ENCODE measurements around the gene QPCT.

Gene QPCT

DNA sequence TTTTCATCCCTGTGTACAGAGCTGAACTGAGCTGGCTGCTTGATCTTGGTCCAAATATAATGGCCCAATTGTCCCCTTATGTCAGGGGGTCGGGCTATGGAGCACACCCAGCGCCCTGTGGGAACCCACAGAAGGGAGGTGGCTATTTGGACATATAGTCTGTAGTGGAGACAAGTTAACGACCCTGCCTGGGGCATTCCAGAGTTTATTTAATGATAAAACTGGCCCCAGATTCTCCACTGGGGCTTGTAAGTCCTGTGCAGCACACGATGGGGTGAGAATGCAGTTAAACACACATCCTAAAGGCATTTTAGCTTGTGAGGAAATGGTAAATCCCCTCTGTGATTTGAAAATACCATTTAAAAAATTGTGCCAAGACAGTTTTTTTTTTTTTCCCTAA lies 72.9 kb downstream of the QPCT start:
- H3K27ac ChIP-seq (ENCODE audit: low read length), result no peak overlapping the region
- no peaks in the 10 kb centered on the region for H3K27me3 ChIP-seq (ENCODE audit: low read depth, low read length)
- H3K36me3 ChIP-seq (ENCODE audit: control insufficient read depth in 1 of 2, insufficient read depth in 2 of 2, low read length in 2 of 2), result no peaks in the 10 kb centered on the region
- no peaks in the 10 kb centered on the region for H3K9me3 ChIP-seq (ENCODE audit: control insufficient read depth in 1 of 2, low read length in 2 of 2)
- no peak overlapping the region for H3K4me3 ChIP-seq (ENCODE audit: low read depth in 1 of 2, low read length in 2 of 2)
- H3K4me1 ChIP-seq (ENCODE audit: control insufficient read depth in 1 of 2, insufficient read depth in 2 of 2, low read length in 2 of 2), result peaks cover 0 to 9% of the 10 kb centered on the region in 2 donors

- Histone ChIP-seq H3K4me3 (ENCODE audit: low read depth in 1 of 2, low read length in 2 of 2) (no peak overlapping the region), H3K36me3 (ENCODE audit: control insufficient read depth in 1 of 2, insufficient read depth in 2 of 2, low read length in 2 of 2) (no peaks in the 10 kb centered on the region), H3K27me3 (ENCODE audit: low read depth, low read length) (no peaks in the 10 kb centered on the region), H3K4me1 (ENCODE audit: control insufficient read depth in 1 of 2, insufficient read depth in 2 of 2, low read length in 2 of 2) (peaks cover 0 to 9% of the 10 kb centered on the region in 2 donors), H3K9me3 (ENCODE audit: control insufficient read depth in 1 of 2, low read length in 2 of 2) (no peaks in the 10 kb centered on the region), H3K27ac (ENCODE audit: low read length) (no peak overlapping the region)
Measured at GRCh38 chr2:37418956-37419355, 74.5 kb downstream of the QPCT start.

DNA sequence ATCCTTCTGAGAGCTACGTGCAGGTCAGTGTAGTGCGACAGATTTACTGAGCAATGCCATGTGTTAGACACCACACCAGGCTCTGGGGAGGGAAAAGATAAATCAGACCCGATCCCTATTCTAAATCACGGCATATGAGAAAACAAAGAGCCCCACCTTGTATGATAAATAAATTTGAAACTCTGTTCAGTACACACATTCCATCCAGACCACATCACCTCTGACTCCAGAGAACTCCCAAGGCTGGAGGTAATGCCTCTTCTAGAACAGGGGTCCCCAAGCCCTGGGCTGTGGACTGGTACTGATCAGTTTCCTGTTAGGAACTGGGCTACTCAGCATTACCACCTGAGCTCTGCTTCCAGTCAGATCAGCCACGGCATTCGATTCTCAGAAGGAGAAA lies 77.3 kb downstream of the QPCT start:
- Histone ChIP-seq H3K27me3 (ENCODE audit: low read depth, low read length) (no peaks in the 10 kb centered on the region), H3K36me3 (ENCODE audit: control insufficient read depth in 1 of 2, insufficient read depth in 2 of 2, low read length in 2 of 2) (no peaks in the 10 kb centered on the region), H3K4me1 (ENCODE audit: control insufficient read depth in 1 of 2, insufficient read depth in 2 of 2, low read length in 2 of 2) (no peaks in the 10 kb centered on the region), H3K9me3 (ENCODE audit: control insufficient read depth in 1 of 2, low read length in 2 of 2) (no peaks in the 10 kb centered on the region), H3K27ac (ENCODE audit: low read length) (no peak overlapping the region), H3K4me3 (ENCODE audit: low read depth in 1 of 2, low read length in 2 of 2) (no peak overlapping the region)

DNA sequence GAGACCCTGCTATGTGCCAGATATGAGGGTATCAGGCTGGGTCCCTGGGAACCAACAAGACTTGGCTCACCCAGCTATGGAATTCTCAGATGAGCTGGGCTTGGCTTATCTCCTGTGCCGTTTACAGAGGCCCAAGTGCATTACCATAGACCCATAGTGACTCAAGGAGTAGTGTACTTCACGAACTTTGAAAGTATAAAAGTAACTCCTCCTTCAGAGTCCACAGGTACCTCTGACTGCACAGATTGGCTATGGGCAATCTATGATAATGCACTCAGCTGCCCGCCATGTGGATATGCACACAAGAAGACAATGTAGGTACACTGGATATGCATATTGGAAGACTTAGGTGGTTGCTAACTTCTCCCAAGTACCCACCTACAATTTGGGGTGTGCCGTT lies 78.4 kb downstream of the QPCT start:
- Histone ChIP-seq H3K4me3 (ENCODE audit: low read depth in 1 of 2, low read length in 2 of 2) (no peak overlapping the region), H3K9me3 (ENCODE audit: control insufficient read depth in 1 of 2, low read length in 2 of 2) (no peaks in the 10 kb centered on the region), H3K4me1 (ENCODE audit: control insufficient read depth in 1 of 2, insufficient read depth in 2 of 2, low read length in 2 of 2) (no peaks in the 10 kb centered on the region), H3K27me3 (ENCODE audit: low read depth, low read length) (no peaks in the 10 kb centered on the region), H3K27ac (ENCODE audit: low read length) (no peak overlapping the region), H3K36me3 (ENCODE audit: control insufficient read depth in 1 of 2, insufficient read depth in 2 of 2, low read length in 2 of 2) (no peaks in the 10 kb centered on the region)

Measured in muscle layer of duodenum (tissue), 2 donors.